ENCODE results near the gene GPR142. TPM values are rescaled to one million over a fixed set of nuclear protein-coding genes. Genes with fewer than 3 reads are reported as not detected.

Gene GPR142
- total RNA-seq, 5 donors from 2014 or later (not counting 1 experiment from before 2014, with no cell fraction given), result not detected

GRCh38 chr17:74343121-74343520, 24.2 kb upstream of the GPR142 start:
- H3K4me3 Mint-ChIP-seq, result no peak overlapping the region
- CTCF ChIA-PET, result interaction anchor here in 1 of 2 donors (1.0 kb wide), 1 partner anchor 21 kb away, joined by 3 read pairs; no protein-coding TSS in a partner anchor
- H3K27me3 Mint-ChIP-seq, result peaks cover 3 to 6% of the 10 kb centered on the region in 2 donors
- no peaks in the 10 kb centered on the region for H3K36me3 Mint-ChIP-seq
- H3K27ac Mint-ChIP-seq, result no peak overlapping the region
- peaks cover 0 to 48% of the 10 kb centered on the region in 2 experiments for H3K27me3 ChIP-seq (replicated peaks in 1 of 2; ENCODE audit: control insufficient read depth in 2 of 2, extremely low read depth in 1 of 2, insufficient read depth in 2 of 2, low read length in 1 of 2)
- H3K4me1 ChIP-seq (ENCODE audit: control insufficient read depth in 1 of 2, extremely low read depth in 1 of 2, insufficient read depth in 2 of 2, low read length in 2 of 2), result no peaks in the 10 kb centered on the region
- no peak overlapping the region for H3K4me3 ChIP-seq (ENCODE audit: control insufficient read depth in 1 of 2, extremely low read depth in 1 of 2, low read length in 1 of 2)
- POLR2A ChIA-PET, result interaction anchor here in 1 of 2 donors (0.5 kb wide), 1 partner anchor 9 kb away, joined by 5 read pairs; no protein-coding TSS in a partner anchor
- no peaks in the 10 kb centered on the region for H3K9me3 ChIP-seq
- no peaks in the 10 kb centered on the region for H3K36me3 ChIP-seq (ENCODE audit: control insufficient read depth in 2 of 2, extremely low read depth in 1 of 2, insufficient read depth in 1 of 2, low read length in 1 of 2)
- DNase-seq, result no peak
- no peaks in the 10 kb centered on the region for H3K4me1 Mint-ChIP-seq
- no peak overlapping the region for H3K27ac ChIP-seq (ENCODE audit: low read length)
- WGBS (ENCODE audit: insufficient coverage), result 94% methylated on average over 5 of the region's 8 CpGs
- H3K9me3 Mint-ChIP-seq, result no peaks in the 10 kb centered on the region
- no peak for ATAC-seq (replicated peaks in 1 of 4)

- Mint-ChIP-seq H3K36me3 (no peaks in the 10 kb centered on the region), H3K27me3 (peaks cover 4 to 9% of the 10 kb centered on the region in 2 donors), H3K4me3 (no peak overlapping the region), H3K4me1 (no peaks in the 10 kb centered on the region), H3K9me3 (no peaks in the 10 kb centered on the region), H3K27ac (no peak overlapping the region)
- H3K4me3 ChIP-seq (ENCODE audit: control insufficient read depth in 1 of 2, extremely low read depth in 1 of 2, low read length in 1 of 2), result no peak overlapping the region
- POLR2A ChIA-PET, result interaction anchor here in 1 of 2 donors (0.5 kb wide), 1 partner anchor 10 kb away, joined by 5 read pairs; no protein-coding TSS in a partner anchor
- no peaks in the 10 kb centered on the region for H3K9me3 ChIP-seq
- no peaks in the 10 kb centered on the region for H3K4me1 ChIP-seq (ENCODE audit: control insufficient read depth in 1 of 2, extremely low read depth in 1 of 2, insufficient read depth in 2 of 2, low read length in 2 of 2)
- DNase-seq (no peak), ATAC-seq (replicated peaks in 1 of 4) (no peak)
- WGBS (ENCODE audit: insufficient coverage), result 80% methylated on average over 7 of the region's 9 CpGs
- H3K27ac ChIP-seq (ENCODE audit: low read length), result no peak overlapping the region
- H3K36me3 ChIP-seq (ENCODE audit: control insufficient read depth in 2 of 2, extremely low read depth in 1 of 2, insufficient read depth in 1 of 2, low read length in 1 of 2), result no peaks in the 10 kb centered on the region
- H3K27me3 ChIP-seq (replicated peaks in 1 of 2; ENCODE audit: control insufficient read depth in 2 of 2, extremely low read depth in 1 of 2, insufficient read depth in 2 of 2, low read length in 1 of 2), result peaks cover 0 to 45% of the 10 kb centered on the region in 2 experiments
- CTCF ChIA-PET, result interaction anchor here in 1 of 2 donors (1.0 kb wide), 1 partner anchor 20 kb away, joined by 3 read pairs; no protein-coding TSS in a partner anchor
Measured at GRCh38 chr17:74343526-74344284, 23.6 kb upstream of the GPR142 start.

- WGBS (ENCODE audit: insufficient coverage), result 90% methylated on average over 11 of the region's 21 CpGs
- Mint-ChIP-seq H3K4me3 (no peak overlapping the region), H3K27ac (no peak overlapping the region), H3K36me3 (no peaks in the 10 kb centered on the region), H3K4me1 (no peaks in the 10 kb centered on the region), H3K27me3 (peaks cover 4 to 11% of the 10 kb centered on the region in 2 donors), H3K9me3 (no peaks in the 10 kb centered on the region)
- ATAC-seq (replicated peaks in 1 of 4), result no peak
- Histone ChIP-seq H3K27me3 (replicated peaks in 1 of 2; ENCODE audit: control insufficient read depth in 2 of 2, extremely low read depth in 1 of 2, insufficient read depth in 2 of 2, low read length in 1 of 2) (peaks cover 0 to 48% of the 10 kb centered on the region in 2 experiments), H3K9me3 (no peaks in the 10 kb centered on the region), H3K4me1 (ENCODE audit: control insufficient read depth in 1 of 2, extremely low read depth in 1 of 2, insufficient read depth in 2 of 2, low read length in 2 of 2) (no peaks in the 10 kb centered on the region), H3K27ac (ENCODE audit: low read length) (no peak overlapping the region), H3K36me3 (ENCODE audit: control insufficient read depth in 2 of 2, extremely low read depth in 1 of 2, insufficient read depth in 1 of 2, low read length in 1 of 2) (no peaks in the 10 kb centered on the region), H3K4me3 (ENCODE audit: control insufficient read depth in 1 of 2, extremely low read depth in 1 of 2, low read length in 1 of 2) (no peak overlapping the region)
- POLR2A ChIA-PET, result no interaction called here
- DNase-seq, result no peak
- CTCF ChIA-PET, result no interaction called here
Measured at GRCh38 chr17:74344658-74345057, 22.6 kb upstream of the GPR142 start.

- ChIA-PET CTCF (interaction anchor here in 1 of 2 donors (1.0 kb wide), 1 partner anchor 17 kb away, joined by 3 read pairs; no protein-coding TSS in a partner anchor), POLR2A (no interaction called here)
- Mint-ChIP-seq H3K27me3 (peaks cover 10 to 16% of the 10 kb centered on the region in 2 donors), H3K36me3 (no peaks in the 10 kb centered on the region), H3K27ac (no peak overlapping the region), H3K4me3 (no peak overlapping the region), H3K4me1 (no peaks in the 10 kb centered on the region), H3K9me3 (no peaks in the 10 kb centered on the region)
- ATAC-seq (replicated peaks in 1 of 4) (no peak), DNase-seq (no peak)
- Histone ChIP-seq H3K27me3 (replicated peaks in 1 of 2; ENCODE audit: control insufficient read depth in 2 of 2, extremely low read depth in 1 of 2, insufficient read depth in 2 of 2, low read length in 1 of 2) (peaks cover 0 to 51% of the 10 kb centered on the region in 2 experiments), H3K27ac (ENCODE audit: low read length) (no peak overlapping the region), H3K36me3 (ENCODE audit: control insufficient read depth in 2 of 2, extremely low read depth in 1 of 2, insufficient read depth in 1 of 2, low read length in 1 of 2) (no peaks in the 10 kb centered on the region), H3K4me1 (ENCODE audit: control insufficient read depth in 1 of 2, extremely low read depth in 1 of 2, insufficient read depth in 2 of 2, low read length in 2 of 2) (no peaks in the 10 kb centered on the region), H3K9me3 (no peaks in the 10 kb centered on the region), H3K4me3 (ENCODE audit: control insufficient read depth in 1 of 2, extremely low read depth in 1 of 2, low read length in 1 of 2) (no peak overlapping the region)
- 83% methylated on average over 5 of the region's 13 CpGs for WGBS (ENCODE audit: insufficient coverage)
Measured at GRCh38 chr17:74345433-74346241, 21.7 kb upstream of the GPR142 start.

- DNase-seq (no peak), ATAC-seq (replicated peaks in 1 of 4) (no peak)
- Mint-ChIP-seq H3K27ac (no peak overlapping the region), H3K9me3 (no peaks in the 10 kb centered on the region), H3K4me1 (peaks cover 0 to 2% (median 0%) of the 10 kb centered on the region in 3 donors), H3K27me3 (peaks cover 11 to 24% of the 10 kb centered on the region in 2 donors), H3K4me3 (no peak overlapping the region), H3K36me3 (no peaks in the 10 kb centered on the region)
- Histone ChIP-seq H3K4me3 (ENCODE audit: control insufficient read depth in 1 of 2, extremely low read depth in 1 of 2, low read length in 1 of 2) (no peak overlapping the region), H3K9me3 (no peaks in the 10 kb centered on the region), H3K4me1 (ENCODE audit: control insufficient read depth in 1 of 2, extremely low read depth in 1 of 2, insufficient read depth in 2 of 2, low read length in 2 of 2) (peaks cover 0 to 5% of the 10 kb centered on the region in 2 experiments), H3K27me3 (replicated peaks in 1 of 2; ENCODE audit: control insufficient read depth in 2 of 2, extremely low read depth in 1 of 2, insufficient read depth in 2 of 2, low read length in 1 of 2) (peaks cover 0 to 64% of the 10 kb centered on the region in 2 experiments), H3K27ac (ENCODE audit: low read length) (no peak overlapping the region), H3K36me3 (ENCODE audit: control insufficient read depth in 2 of 2, extremely low read depth in 1 of 2, insufficient read depth in 1 of 2, low read length in 1 of 2) (no peaks in the 10 kb centered on the region)
- CTCF ChIA-PET, result no interaction called here
- POLR2A ChIA-PET, result no interaction called here
- 87% methylated on average over 14 of the region's 14 CpGs for WGBS (ENCODE audit: insufficient coverage)
Measured at GRCh38 chr17:74347646-74348045, 19.7 kb upstream of the GPR142 start.

- H3K27ac ChIP-seq (ENCODE audit: low read length), result no peak overlapping the region
- H3K4me1 ChIP-seq (ENCODE audit: control insufficient read depth in 1 of 2, extremely low read depth in 1 of 2, insufficient read depth in 2 of 2, low read length in 2 of 2), result peaks cover 0 to 10% of the 10 kb centered on the region in 2 experiments
- DNase-seq (no peak), ATAC-seq (replicated peaks in 1 of 4) (no peak)
- peaks cover 0 to 67% of the 10 kb centered on the region in 2 experiments for H3K27me3 ChIP-seq (replicated peaks in 1 of 2; ENCODE audit: control insufficient read depth in 2 of 2, extremely low read depth in 1 of 2, insufficient read depth in 2 of 2, low read length in 1 of 2)
- CTCF ChIA-PET, result no interaction called here
- H3K9me3 ChIP-seq, result no peaks in the 10 kb centered on the region
- 83% methylated on average over 17 of the region's 19 CpGs for WGBS (ENCODE audit: insufficient coverage)
- peaks cover 20 to 39% of the 10 kb centered on the region in 2 donors for H3K27me3 Mint-ChIP-seq
- peaks cover 3 to 6% (median 3%) of the 10 kb centered on the region in 3 donors for H3K4me1 Mint-ChIP-seq
- H3K27ac Mint-ChIP-seq, result no peak overlapping the region
- H3K36me3 Mint-ChIP-seq, result no peaks in the 10 kb centered on the region
- no peaks in the 10 kb centered on the region for H3K9me3 Mint-ChIP-seq
- H3K36me3 ChIP-seq (ENCODE audit: control insufficient read depth in 2 of 2, extremely low read depth in 1 of 2, insufficient read depth in 1 of 2, low read length in 1 of 2), result no peaks in the 10 kb centered on the region
- no peak overlapping the region for H3K4me3 ChIP-seq (ENCODE audit: control insufficient read depth in 1 of 2, extremely low read depth in 1 of 2, low read length in 1 of 2)
- POLR2A ChIA-PET, result no interaction called here
- H3K4me3 Mint-ChIP-seq, result no peak overlapping the region
Measured at GRCh38 chr17:74349120-74349519, 18.2 kb upstream of the GPR142 start.
